ENCODE measurements around the gene N4BP2L1.

DNA sequence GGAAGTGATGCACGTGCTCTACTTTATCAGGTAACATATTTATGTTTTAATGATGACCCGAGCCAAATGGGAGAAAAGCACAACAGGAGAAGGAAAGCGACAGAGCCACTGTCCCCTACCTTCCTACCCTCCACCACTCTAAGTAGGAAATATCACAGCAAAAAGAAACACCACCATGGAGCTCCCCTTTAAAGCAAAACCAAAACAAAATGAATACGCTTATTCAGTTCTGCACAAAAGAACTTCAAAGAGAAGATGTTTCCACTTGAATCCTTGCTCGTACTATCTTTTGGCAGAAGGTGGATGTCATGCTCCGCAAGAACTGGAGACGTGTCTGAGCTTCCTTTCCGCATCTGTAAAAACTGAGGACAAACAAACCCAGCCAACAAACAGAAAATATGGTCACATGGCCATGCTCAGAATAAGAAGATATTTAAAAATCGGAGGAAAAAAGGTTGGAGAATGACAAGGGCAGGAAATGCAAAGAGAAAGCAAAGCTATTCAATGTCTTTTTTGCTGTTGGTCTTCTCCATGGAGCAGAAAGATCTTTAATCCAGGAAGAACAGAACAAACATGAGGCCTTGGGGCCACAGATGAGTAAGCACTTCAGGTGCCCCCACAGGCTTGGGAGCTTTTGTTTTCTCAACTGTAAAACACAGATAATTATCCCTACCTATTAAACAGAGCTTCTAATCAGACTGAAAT, 19.5 kb downstream of the N4BP2L1 start:
- TF ChIP-seq, protein P1, sequence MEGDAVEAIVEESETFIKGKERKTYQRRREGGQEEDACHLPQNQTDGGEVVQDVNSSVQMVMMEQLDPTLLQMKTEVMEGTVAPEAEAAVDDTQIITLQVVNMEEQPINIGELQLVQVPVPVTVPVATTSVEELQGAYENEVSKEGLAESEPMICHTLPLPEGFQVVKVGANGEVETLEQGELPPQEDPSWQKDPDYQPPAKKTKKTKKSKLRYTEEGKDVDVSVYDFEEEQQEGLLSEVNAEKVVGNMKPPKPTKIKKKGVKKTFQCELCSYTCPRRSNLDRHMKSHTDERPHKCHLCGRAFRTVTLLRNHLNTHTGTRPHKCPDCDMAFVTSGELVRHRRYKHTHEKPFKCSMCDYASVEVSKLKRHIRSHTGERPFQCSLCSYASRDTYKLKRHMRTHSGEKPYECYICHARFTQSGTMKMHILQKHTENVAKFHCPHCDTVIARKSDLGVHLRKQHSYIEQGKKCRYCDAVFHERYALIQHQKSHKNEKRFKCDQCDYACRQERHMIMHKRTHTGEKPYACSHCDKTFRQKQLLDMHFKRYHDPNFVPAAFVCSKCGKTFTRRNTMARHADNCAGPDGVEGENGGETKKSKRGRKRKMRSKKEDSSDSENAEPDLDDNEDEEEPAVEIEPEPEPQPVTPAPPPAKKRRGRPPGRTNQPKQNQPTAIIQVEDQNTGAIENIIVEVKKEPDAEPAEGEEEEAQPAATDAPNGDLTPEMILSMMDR (conservative IDR thresholded peaks at IDR 0.05; ENCODE audit: low read length), result no peak
- no peak for TF ChIP-seq EZH2phosphoT487 (IDR thresholded peaks at IDR 0.05; ENCODE audit: borderline replicate concordance, low read depth, low read length)

Data from OCI-LY7 (cell line).